ENCODE data around the gene RSRC1.

GRCh38 chr3:158562674-158563073 is 452.8 kb downstream of the RSRC1 start:
- TF ChIP-seq CTCF (IDR thresholded peaks at IDR 0.05; ENCODE audit: insufficient read depth, low read depth, low read length) = no peak
- no peak for TF ChIP-seq EZH2 (IDR thresholded peaks at IDR 0.05; ENCODE audit: insufficient read depth, low read length)

Data from astrocyte (in vitro differentiated cells and primary cell).